Heart right ventricle (tissue), 16 donors: ENCODE results near the gene USP3. TPM values are rescaled to one million over a fixed set of nuclear protein-coding genes. Genes with fewer than 3 reads are reported as not detected.

Source experiments
- ATAC-seq, 8 donors: fragments of 200-7000 bp; cut with Tn5 transposase; one replicate each; pipeline ENCODE4 v1.9.1; 2020; ENCODE audit warnings: mild to moderate bottlenecking in 8 of 8, moderate library complexity in 8 of 8, moderate number of reproducible peaks in 1 of 8
- DNase-seq, 2 donors: peaks; one replicate each; pipeline ENCODE4 v3.0.0-alpha.2; 2020
- H3K27ac ChIP-seq, 10 donors: fragments of 200-600 bp; sonication (generic) in 2 of 10; one replicate each; pipeline versions ENCODE4 v1.5.0 to v1.8.0; 2020 to 2022; ENCODE audit warnings: mild to moderate bottlenecking in 3 of 10
- H3K27me3 ChIP-seq, 7 donors: fragments of 200-600 bp; one replicate each; pipeline ENCODE4 v1.8.0; 2021 to 2022; ENCODE audit warnings: mild to moderate bottlenecking in 2 of 7
- H3K36me3 ChIP-seq, 9 donors: fragments of 200-600 bp; sonication (generic) in 1 of 9; one replicate each; pipeline versions ENCODE4 v1.5.0 to v1.8.0; 2020 to 2022; ENCODE audit warnings: mild to moderate bottlenecking in 2 of 9
- H3K4me1 ChIP-seq, 9 donors: fragments of 200-600 bp; sonication (generic) in 1 of 9; one replicate each; pipeline versions ENCODE4 v1.5.0 to v1.8.0; 2020 to 2022; ENCODE audit warnings: mild to moderate bottlenecking in 4 of 9
- H3K4me3 ChIP-seq, 10 donors: fragments of 200-600 bp; sonication (generic) in 2 of 10; one replicate each; pipeline versions ENCODE4 v1.5.0 to v1.8.0; 2020 to 2022; ENCODE audit warnings: mild to moderate bottlenecking in 7 of 10, moderate library complexity in 2 of 10
- H3K9me3 ChIP-seq, 11 donors: fragments of 200-600 bp in 10 of 11; sonication (generic) in 2 of 11; one replicate each; pipeline versions ENCODE4 v1.5.0 to v1.8.0; 2013 to 2022; ENCODE audit warnings: mild to moderate bottlenecking in 2 of 11, control low read depth in 1 of 11, moderate library complexity in 1 of 11
- CTCF ChIP-seq, 9 donors: fragments of 200-600 bp; sonication (generic) in 2 of 9; IDR thresholded peaks; one replicate each; pipeline versions ENCODE4 v1.5.0 to v1.8.0; 2021 to 2022; ENCODE audit warnings: antibody characterized with exemption in 9 of 9, mild to moderate bottlenecking in 5 of 9, moderate library complexity in 1 of 9
- WGBS, 2 donors: extraction: QIAGEN DNeasy Blood & Tissue Kit; methylation state at CpG; one replicate each; pipeline ENCODE4 v1.1.7; 2013; ENCODE audit warnings: inconsistent platforms in 1 of 2; 5-methylcytosine and 5-hydroxymethylcytosine counted together
- intact Hi-C, 10 donors: fragments of 100-400 bp; cut with DNase I; formaldehyde crosslinking; loops; one replicate each; pipeline versions ENCODE4 v1.11.1 to v1.14.2; 2022
- polyA plus RNA-seq, 2 donors: library from polyadenylated mRNA; stranded (reverse); fragments of 200-250 nt; gene quantifications; one replicate each; pipeline ENCODE4 v1.2.3, GENCODE V29; 2013
- total RNA-seq, 10 donors: library from RNA; stranded (reverse); fragmentation: NEBNext Ultra II Directional in 3 of 10; extraction: Animal tissue kit (Norgen Biotek cat#: 25700) in 3 of 10; gene quantifications; one replicate each; pipeline versions ENCODE4 v1.2.1 to v1.2.4, GENCODE V29; 2021 to 2023
- donor health status: Arrhythmogenic right ventricular cardiomyopathy.
- donor health status: ischemic (EF 13 %, LVEDD 7.1; RV severe dilation, severe dysfunction).
- donor health status: healthy with polysubstance abuse.
- donor health status: DM: no; HTN: yes; CAD: no.
- donor health status: DM: no; HTN: no; CAD: no.
- donor health status: ischemic (EF 25% LVEDD 6.9; RV normal size, moderate dysfunction).
- donor health status: ischemic (EF 25% LVEDD 5.7; RV mildly dilated, moderate dysfunction).
- donor health status: healthy.
- donor health status: DM: yes; HTN: yes; CAD: no.
- donor health status: Ischemic cardiomyopathy.
- donor health status: ischemic (EF 35%, LVEDD 5.7; RV mildly dilated, moderate dysfunction).
- donor health status: nonischemic (EF 11% LVEDD 7.7; RV severe dilation, severe dysfunction).
- donor health status: DM: yes; HTN: yes; CAD: no.
- donor health status: PGD.
- donor health status: ischemic (EF 29% LVEDD 5.4; RV normal size, mild dysfunction).
- donor health status: nonischemic (EF 23%, LVEDD 6.1; RV moderate dilation, normal function).

The USP3 gene
- total and polyA plus RNA-seq, 12 donors = 8.4 to 23.7 (median 16.6) TPM

GRCh38 chr15:63623232-63623969, 119.0 kb downstream of the USP3 start:
- 97% methylated on average over 8 of the region's 8 CpGs for WGBS, 2 donors
- H3K27ac ChIP-seq = no peak overlapping the region
- peaks cover 2 to 78% (median 67%) of the 10 kb centered on the region in 9 donors for H3K36me3 ChIP-seq
- intact Hi-C loops = no loop called here
- no peaks in the 10 kb centered on the region for H3K4me1 ChIP-seq
- H3K4me3 ChIP-seq = no peak overlapping the region
- DNase-seq (no peak), ATAC-seq (no peak)
- H3K27me3 ChIP-seq = no peaks in the 10 kb centered on the region
- no peaks in the 10 kb centered on the region for H3K9me3 ChIP-seq
- TF ChIP-seq CTCF (IDR thresholded peaks at IDR 0.05) = no peak

GRCh38 chr15:63626955-63627354, 122.6 kb downstream of the USP3 start:
- H3K4me3 ChIP-seq = no peak overlapping the region
- H3K27me3 ChIP-seq = no peaks in the 10 kb centered on the region
- intact Hi-C loops = no loop called here
- DNase-seq = no peak
- no peak for TF ChIP-seq CTCF (IDR thresholded peaks at IDR 0.05)
- no peak for ATAC-seq
- no peaks in the 10 kb centered on the region for H3K9me3 ChIP-seq
- no peaks in the 10 kb centered on the region for H3K4me1 ChIP-seq
- WGBS, 2 donors = 96 to 100% methylated on average over 1 of the region's 1 CpG
- peaks cover 7 to 100% (median 88%) of the 10 kb centered on the region in 9 donors for H3K36me3 ChIP-seq
- H3K27ac ChIP-seq = no peak overlapping the region

GRCh38 chr15:63628123-63628822, 123.9 kb downstream of the USP3 start:
- intact Hi-C loops = no loop called here

More at GRCh38 chr15:63628123-63628822, 123.9 kb downstream of the USP3 start:
- H3K4me1 ChIP-seq = no peaks in the 10 kb centered on the region
- no peak for TF ChIP-seq CTCF (IDR thresholded peaks at IDR 0.05)
- WGBS, 2 donors = 90 to 92% methylated on average over 13 of the region's 13 CpGs
- H3K27ac ChIP-seq = no peak overlapping the region
- no peak overlapping the region for H3K4me3 ChIP-seq
- no peaks in the 10 kb centered on the region for H3K27me3 ChIP-seq
- ATAC-seq (no peak), DNase-seq (no peak)
- peaks cover 7 to 100% (median 87%) of the 10 kb centered on the region in 9 donors for H3K36me3 ChIP-seq
- no peaks in the 10 kb centered on the region for H3K9me3 ChIP-seq
